Mesangial cell (primary cell): ENCODE data around the gene UNC5C. TPM values are rescaled to one million over a fixed set of nuclear protein-coding genes. Genes with fewer than 3 reads are reported as not detected.

ENCODE experiments used
- total RNA-seq: library from RNA; depleted of rRNA; stranded (reverse); fragments of >200 nt; gene quantifications from 2 replicates; pipeline ENCODE4 v1.2.3, GENCODE V29; 2015

UNC5C gene
- total RNA-seq, result 11.7 and 14.3 TPM in 2 replicates

GRCh38 chr4:95548738-95549245, at the start of gene UNC5C:
UNC5C (minus strand) TSS chr4:95548973.

